GM12878 (cell line): Measurements from ENCODE around the gene RNF150. TPM values are rescaled to one million over a fixed set of nuclear protein-coding genes. Genes with fewer than 3 reads are reported as not detected.

Experiments used
- ATAC-seq: fragments of 200-7000 bp; cut with Tn5 transposase; 3 replicates; pipeline ENCODE4 v1.9.1; 2020; ENCODE audit warnings: mild to moderate bottlenecking, moderate library complexity
- BruUV-seq: library from RNA; stranded (reverse); fragments of 400-500 nt; replicated peaks from 2 replicates; lab custom pipeline; 2021; lab: Mats Ljungman, UMichigan
- CTCF ChIA-PET: fragments of 300-600 bp; sonication (Branson Sonifier 250); formaldehyde crosslinking; extraction: SDS; loops from one replicate; lab custom pipeline; 2021; ENCODE audit warnings: inconsistent platforms; lab: Yijun Ruan, JAX
- POLR2A ChIA-PET: fragments of 350-600 bp; formaldehyde crosslinking; extraction: SDS; loops from one replicate; lab custom pipeline; 2021; ENCODE audit warnings: inconsistent platforms; lab: Charles Lee
- RAD21 ChIA-PET: fragments of 300-600 bp; sonication (Branson Sonifier 250); formaldehyde crosslinking; loops from one replicate; lab custom pipeline; 2023; ENCODE audit warnings: antibody characterized with exemption; ENCODE audit not compliant: unreplicated experiment; lab: Charles Lee
- SMC1A ChIA-PET: fragments of 300-600 bp; sonication (Branson Sonifier 250); formaldehyde crosslinking; loops from one replicate; lab custom pipeline; 2023; ENCODE audit not compliant: unreplicated experiment, uncharacterized antibody; lab: Charles Lee
- DNase-seq: peaks from one replicate; pipeline ENCODE4 v3.0.0-alpha.2; 2011; ENCODE audit warnings: low read depth, low spot score
- FAIRE-seq: peaks from 3 replicates; lab custom pipeline; 2011; peaks lifted over from hg19 to GRCh38; lab: Jason Lieb, UNC
- H2AFZ ChIP-seq: 2 replicates; pipeline ENCODE4 v1.6.0; 2011; ENCODE audit warnings: low read depth, low read length, control low read depth; ENCODE audit not compliant: control insufficient read depth
- H3K27ac ChIP-seq: 2 replicates; pipeline ENCODE4 v1.5.1; 2011; ENCODE audit warnings: control low read depth; ENCODE audit not compliant: control insufficient read depth, insufficient read depth
- H3K27me3 ChIP-seq, 2 experiments: replicated peaks in 1 of 2; 2 replicates each; pipeline versions ENCODE4 v1.6.0 to v1.6.1; 2011; ENCODE audit warnings: low read length in 1 of 2; ENCODE audit not compliant: control insufficient read depth in 2 of 2, insufficient read depth in 2 of 2
- H3K36me3 ChIP-seq, 2 experiments: 2 replicates each; pipeline ENCODE4 v1.5.1; 2011; ENCODE audit warnings: low read length in 1 of 2; ENCODE audit not compliant: control insufficient read depth in 2 of 2, insufficient read depth in 2 of 2
- H3K4me1 ChIP-seq: 2 replicates; pipeline ENCODE4 v1.6.1; 2011; ENCODE audit warnings: mild to moderate bottlenecking, low read length, moderate library complexity, mixed read lengths; ENCODE audit not compliant: control insufficient read depth, insufficient read depth
- H3K4me2 ChIP-seq: 2 replicates; pipeline ENCODE4 v1.6.0; 2011; ENCODE audit warnings: control low read depth; ENCODE audit not compliant: control insufficient read depth, insufficient read depth
- H3K4me3 ChIP-seq: fragments of 200-600 bp; sonication (generic); 2 replicates; pipeline ENCODE4 v1.5.1; 2016
- H3K79me2 ChIP-seq: 2 replicates; pipeline ENCODE4 v1.6.0; 2011; ENCODE audit warnings: low read length; ENCODE audit not compliant: control insufficient read depth, insufficient read depth
- H3K9ac ChIP-seq: 2 replicates; pipeline ENCODE4 v1.8.0; 2011; ENCODE audit warnings: low read length, control low read depth, mixed read lengths; ENCODE audit not compliant: control insufficient read depth, insufficient read depth
- H3K9me3 ChIP-seq: replicated peaks from 3 replicates; pipeline ENCODE4 v1.5.1; 2011; ENCODE audit warnings: mild to moderate bottlenecking, low read length; ENCODE audit not compliant: control insufficient read depth, insufficient read depth
- H4K20me1 ChIP-seq: 2 replicates; pipeline ENCODE4 v1.6.0; 2011; ENCODE audit not compliant: control insufficient read depth, insufficient read depth
- BRCA1 ChIP-seq: IDR thresholded peaks from 2 replicates; pipeline ENCODE4 v1.6.1; 2011; ENCODE audit warnings: low read depth, low read length, improper control_type of control experiment
- CEBPB ChIP-seq, 2 experiments: fragments of 150-350 bp in 1 of 2; IDR thresholded peaks; 2 replicates each; pipeline ENCODE4 v1.6.1; 2012 to 2014; ENCODE audit warnings: low read depth in 2 of 2, low read length in 2 of 2, borderline replicate concordance in 1 of 2, inconsistent platforms in 1 of 2
- CREB1 ChIP-seq: IDR thresholded peaks from 2 replicates; pipeline ENCODE4 v1.6.1; 2012; ENCODE audit warnings: low read depth, mild to moderate bottlenecking, inconsistent platforms
- ELK1 ChIP-seq: IDR thresholded peaks from 2 replicates; pipeline ENCODE4 v1.6.1; 2012; ENCODE audit warnings: low read depth, low read length, improper control_type of control experiment
- FOXK2 ChIP-seq: fragments of 450-650 bp; IDR thresholded peaks from 2 replicates; pipeline ENCODE4 v1.6.1; 2017; ENCODE audit warnings: mild to moderate bottlenecking, moderate library complexity
- HCFC1 ChIP-seq: fragments of 150-350 bp; IDR thresholded peaks from 2 replicates; pipeline ENCODE4 v1.6.1; 2014; ENCODE audit warnings: low read length
- MEF2A ChIP-seq: IDR thresholded peaks from 2 replicates; pipeline ENCODE4 v1.6.1; 2011; ENCODE audit warnings: low read depth, mild to moderate bottlenecking, low read length, moderate library complexity; ENCODE audit not compliant: insufficient read depth
- NFYB ChIP-seq: IDR thresholded peaks from 2 replicates; pipeline ENCODE4 v1.6.1; 2011; ENCODE audit warnings: low read depth, mild to moderate bottlenecking, low read length, improper control_type of control experiment, moderate library complexity; ENCODE audit not compliant: insufficient read depth
- PAX5 ChIP-seq: IDR thresholded peaks from 2 replicates; pipeline ENCODE4 v1.6.1; 2011; ENCODE audit warnings: low read depth, low read length, borderline replicate concordance
- RELA ChIP-seq: fragments of 450-650 bp; IDR thresholded peaks from 2 replicates; pipeline ENCODE4 v1.8.0; 2014; ENCODE audit warnings: borderline replicate concordance; ENCODE audit not compliant: partially characterized antibody
- STAT3 ChIP-seq: IDR thresholded peaks from 2 replicates; pipeline ENCODE4 v1.6.1; 2011; ENCODE audit warnings: low read depth, low read length, improper control_type of control experiment
- YBX1 ChIP-seq: fragments of 450-650 bp; IDR thresholded peaks from 2 replicates; pipeline ENCODE4 v1.6.1; 2016; ENCODE audit warnings: antibody characterized with exemption
- ZBTB40 ChIP-seq: fragments of 450-650 bp; IDR thresholded peaks from 2 replicates; pipeline ENCODE4 v1.6.1; 2016; ENCODE audit warnings: mild to moderate bottlenecking, moderate library complexity, borderline replicate concordance
- WGBS: methylation state at CpG from one replicate; pipeline ENCODE4 v1.1.6; 2016; ENCODE audit warnings: low lambda C conversion rate; ENCODE audit not compliant: insufficient replicate concordance, insufficient coverage; ENCODE audit errors: missing lambda C conversion rate; 5-methylcytosine and 5-hydroxymethylcytosine counted together
- in situ Hi-C: fragments of 300-500 bp; cut with MboI; formaldehyde crosslinking; loops from 9 replicates; pipeline ENCODE4 v1.14.3; 2018; ENCODE audit warnings: mixed read lengths
- intact Hi-C: fragments of 100-400 bp; cut with micrococcal nuclease; formaldehyde crosslinking; loops from one replicate; pipeline ENCODE4 v1.14.2; 2022; ENCODE audit not compliant: unreplicated experiment
- polyA plus RNA-seq, 11 experiments: library from polyadenylated mRNA; depleted of rRNA in 4 of 11; unstranded in 6 of 11; stranded (reverse) in 5 of 11; fragments of >200 nt; fragmentation: Nextera tagmentation in 4 of 11; fragmentation: Illumina TruSeq in 1 of 11; extraction: Ambion mirVana in 4 of 11; extraction: Trizol in 1 of 11; gene quantifications; 1 replicate in 1 of 11; 2 replicates in 10 of 11; pipeline versions ENCODE4 v1.2.1 to v1.2.3, GENCODE V29; 2011 to 2016; ENCODE audit warnings: inconsistent platforms in 2 of 11, missing spikeins in 2 of 11, low read depth in 1 of 11
- total RNA-seq, 4 experiments: library from RNA; depleted of rRNA in 3 of 4; stranded (reverse); fragments of >200 nt in 3 of 4; fragmentation: Illumina TruSeq in 1 of 4; extraction: Trizol in 1 of 4; gene quantifications; 2 replicates each; pipeline versions ENCODE4 v1.2.1 to v1.2.3, GENCODE V29; 2013 to 2021

The RNF150 gene
- total and polyA plus RNA-seq, 10 of the 15 experiments (the other 5 are each of a cell fraction or from before 2014, with no cell fraction given), result 0.01 to 2.3 (median 0.04) TPM; not detected in 6

GRCh38 chr4:140874056-140874455 lies 259.2 kb downstream of the RNF150 start:
- no peak for TF ChIP-seq HCFC1
- no peak for TF ChIP-seq YBX1
- no peak for TF ChIP-seq ELK1
- TF ChIP-seq PAX5, result no peak
- Histone ChIP-seq H2AFZ (no peak overlapping the region), H3K9ac (no peak overlapping the region), H3K27me3 (peaks cover 0 to 3% of the 10 kb centered on the region in 2 experiments; a peak in 1 of 4 replicates), H3K79me2 (no peaks in the 10 kb centered on the region), H4K20me1 (no peaks in the 10 kb centered on the region), H3K27ac (no peak overlapping the region), H3K4me1 (no peaks in the 10 kb centered on the region), H3K4me3 (no peak overlapping the region), H3K4me2 (no peak overlapping the region), H3K9me3 (no peaks in the 10 kb centered on the region), H3K36me3 (no peaks in the 10 kb centered on the region)
- RAD21 ChIA-PET, result no interaction called here
- no peak for ATAC-seq
- SMC1A ChIA-PET, result interaction anchor here (1.0 kb wide), 2 partner anchors 10 to 23 kb away, joined by 3 to 4 read pairs; no protein-coding TSS in a partner anchor
- WGBS, result 6% methylated on average over 1 of the region's 1 CpG
- POLR2A ChIA-PET, result no interaction called here
- intact Hi-C loops (no loop called here), in situ Hi-C loops (no loop called here)
- DNase-seq, result no peak
- CTCF ChIA-PET, result interaction anchor here (0.7 kb wide), 1 partner anchor 15 kb away, joined by 3 read pairs; no protein-coding TSS in a partner anchor
- BruUV-seq, result no TSS peak
- FAIRE-seq, result no peak

GRCh38 chr4:140871368-140871767 lies 261.9 kb downstream of the RNF150 start:
- BruUV-seq, result no TSS peak
- no peaks in the 10 kb centered on the region for H3K9me3 ChIP-seq
- intact Hi-C loops, result no loop called here
- no peak overlapping the region for H2AFZ ChIP-seq
- CTCF ChIA-PET, result interaction anchor here (0.7 to 4.5 kb wide), 3 partner anchors 9 to 20 kb away, joined by 3 to 19 read pairs (median 3); no protein-coding TSS in a partner anchor
- RAD21 ChIA-PET, result no interaction called here
- H3K9ac ChIP-seq, result no peak overlapping the region
- DNase-seq (no peak), ATAC-seq (no peak), FAIRE-seq (no peak)
- no peaks in the 10 kb centered on the region for H4K20me1 ChIP-seq
- in situ Hi-C loops, result no loop called here
- POLR2A ChIA-PET, result no interaction called here
- no peak overlapping the region for H3K27ac ChIP-seq
- no peaks in the 10 kb centered on the region for H3K79me2 ChIP-seq
- no peaks in the 10 kb centered on the region for H3K4me1 ChIP-seq
- SMC1A ChIA-PET, result interaction anchor here (1.2 to 1.4 kb wide), 2 partner anchors 12 kb away, joined by 3 read pairs; no protein-coding TSS in a partner anchor
- no peak overlapping the region for H3K4me2 ChIP-seq
- H3K4me3 ChIP-seq, result no peak overlapping the region
- no peaks in the 10 kb centered on the region for H3K36me3 ChIP-seq
- WGBS, result 6% methylated on average over 1 of the region's 1 CpG
- H3K27me3 ChIP-seq, result peaks cover 0 to 3% of the 10 kb centered on the region in 2 experiments; a peak in 2 of 4 replicates
- TF ChIP-seq CREB1, result no peak
- no peak for TF ChIP-seq FOXK2
- no peak for TF ChIP-seq CEBPB (IDR thresholded peaks at IDR 0.05; ENCODE audit: borderline replicate concordance in 1 of 2, low read depth in 2 of 2, low read length in 2 of 2)
- no peak for TF ChIP-seq BRCA1
- TF ChIP-seq STAT3, result no peak
- TF ChIP-seq NFYB, result no peak
- TF ChIP-seq MEF2A, result no peak
- no peak for TF ChIP-seq ZBTB40
- TF ChIP-seq HCFC1, result no peak
- no peak for TF ChIP-seq RELA
